Measurements from ENCODE around the gene NDC1.
"Not testable (repeated sequence)": the region's sequence is repeated elsewhere in the genome, so short reads cannot be mapped to it uniquely, and the experiment has no call there.

Gene NDC1

DNA sequence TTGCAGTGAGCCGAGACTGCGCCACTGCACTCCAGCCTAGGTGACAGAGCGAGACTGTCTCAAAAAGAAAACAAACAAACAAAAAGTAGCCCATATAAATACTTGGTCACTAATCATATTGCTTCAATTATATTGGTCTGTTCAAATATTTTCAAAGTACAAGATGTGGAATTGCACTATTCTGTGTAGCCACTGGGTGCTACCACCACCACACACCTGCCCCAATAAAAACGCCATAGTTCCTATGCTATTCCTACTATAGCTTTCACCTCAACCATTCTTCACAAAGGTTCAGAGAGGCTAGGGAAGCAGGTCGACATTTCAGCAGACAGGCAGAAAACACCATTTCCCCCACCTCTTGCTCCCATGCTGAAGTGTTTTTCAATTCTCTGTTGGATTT is 16.7 kb downstream of the NDC1 start:
- no peak for DNase-seq

- no peak for DNase-seq
Measured at GRCh38 chr1:53819387-53819786, 18.7 kb downstream of the NDC1 start.

GRCh38 chr1:53816584-53816983 is 21.5 kb downstream of the NDC1 start:
- DNase-seq: not testable (repeated sequence)

GRCh38 chr1:53815484-53815883 is 22.6 kb downstream of the NDC1 start:
- DNase-seq: not testable (repeated sequence)

DNA sequence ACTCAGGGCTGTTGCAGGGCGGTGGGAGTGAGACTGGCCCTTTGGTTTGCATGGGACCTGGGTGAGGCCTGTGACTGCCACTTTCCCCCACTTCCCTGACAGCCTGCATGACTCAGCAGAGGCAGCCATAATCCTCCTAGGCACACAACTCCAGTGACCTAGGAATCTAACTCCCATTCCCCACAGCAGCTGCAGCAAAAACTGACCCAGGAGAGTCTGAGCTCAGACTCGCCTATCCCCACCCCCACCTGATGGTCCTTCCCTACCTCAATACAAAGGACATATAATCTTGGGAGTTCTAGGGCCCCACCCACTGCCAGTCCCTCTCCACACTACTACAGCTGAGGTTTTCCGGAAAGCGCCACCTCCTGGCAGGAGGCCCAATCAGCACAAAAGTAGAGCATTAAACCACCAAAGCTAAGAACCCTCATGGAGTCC is 26.7 kb downstream of the NDC1 start:
- DNase-seq: peak; percentile 9

- no peak for DNase-seq
Measured at GRCh38 chr1:53810497-53810896, 27.6 kb downstream of the NDC1 start.

DNA sequence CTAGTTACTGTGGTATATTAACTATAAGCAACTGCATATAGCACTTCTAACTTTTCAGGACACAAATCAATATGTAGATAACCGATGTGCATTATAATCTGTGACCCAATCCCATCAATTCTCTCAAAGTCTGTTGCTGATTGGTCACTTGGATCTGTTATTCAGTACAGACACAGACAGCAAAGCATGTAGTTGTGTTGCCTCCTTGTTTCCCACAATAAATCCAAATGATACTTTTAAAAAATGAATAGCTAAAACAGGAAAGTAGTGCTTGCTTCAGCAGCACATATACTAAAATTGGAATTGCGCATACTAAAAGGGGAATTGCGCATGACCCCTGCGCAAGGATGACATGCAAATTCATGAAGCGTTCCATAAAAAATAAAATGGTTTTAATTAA is 28.1 kb downstream of the NDC1 start:
- no peak for DNase-seq

DNA sequence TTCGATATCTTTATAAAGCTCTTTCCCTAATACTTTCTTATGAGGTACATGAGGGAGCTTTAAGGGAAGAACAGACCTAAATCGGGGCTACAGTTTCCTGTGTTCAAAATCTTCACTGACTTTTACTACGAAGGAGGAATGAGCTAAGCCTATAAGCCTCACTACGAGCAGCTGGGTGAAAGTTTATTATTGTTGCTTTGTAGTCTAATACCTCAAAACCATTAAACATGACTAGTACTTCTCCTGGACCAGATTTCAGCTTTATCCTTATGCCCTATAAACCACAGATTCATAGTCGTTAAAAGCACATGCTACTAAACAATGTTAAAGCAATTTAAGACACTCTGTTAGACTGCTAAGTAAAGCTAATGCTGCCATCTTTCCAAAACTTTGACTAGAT is 30.2 kb downstream of the NDC1 start:
- DNase-seq: no peak

DNA sequence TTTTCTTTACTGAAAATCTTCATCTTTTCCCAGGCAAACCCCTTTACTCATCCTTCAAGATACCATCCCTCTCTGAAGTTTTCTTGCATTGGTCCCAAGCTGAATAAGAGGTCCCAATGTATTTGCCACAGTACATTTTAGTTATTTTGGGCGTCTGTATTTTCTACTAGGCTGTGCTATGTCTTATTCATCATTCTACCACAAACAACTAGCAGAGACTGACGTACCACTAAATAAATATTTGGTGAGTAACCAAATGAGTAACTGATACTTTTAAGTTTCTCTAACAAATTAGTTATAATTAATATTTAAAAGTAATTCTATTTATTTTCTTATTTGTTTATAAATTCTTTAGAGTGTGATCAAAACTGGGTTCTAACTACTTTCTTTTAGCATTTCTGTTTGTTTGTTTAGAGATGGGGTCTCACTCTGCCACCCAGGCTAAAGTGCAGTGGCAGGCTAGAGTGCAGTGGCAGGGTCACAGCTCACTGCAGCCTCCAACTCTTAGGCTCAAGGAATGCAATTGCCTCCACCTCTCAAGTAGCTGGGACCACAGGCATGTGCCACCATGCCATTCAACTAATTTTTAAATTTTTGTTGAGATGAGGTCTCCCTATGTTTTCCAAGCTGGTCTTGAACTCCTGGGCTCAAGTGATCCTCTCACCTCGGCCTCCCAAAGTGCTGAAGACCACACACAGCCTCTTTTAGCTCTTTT is 33.1 kb downstream of the NDC1 start:
- no peak for DNase-seq

- DNase-seq: no peak
Measured at GRCh38 chr1:53804181-53804580, 33.9 kb downstream of the NDC1 start.

DNA sequence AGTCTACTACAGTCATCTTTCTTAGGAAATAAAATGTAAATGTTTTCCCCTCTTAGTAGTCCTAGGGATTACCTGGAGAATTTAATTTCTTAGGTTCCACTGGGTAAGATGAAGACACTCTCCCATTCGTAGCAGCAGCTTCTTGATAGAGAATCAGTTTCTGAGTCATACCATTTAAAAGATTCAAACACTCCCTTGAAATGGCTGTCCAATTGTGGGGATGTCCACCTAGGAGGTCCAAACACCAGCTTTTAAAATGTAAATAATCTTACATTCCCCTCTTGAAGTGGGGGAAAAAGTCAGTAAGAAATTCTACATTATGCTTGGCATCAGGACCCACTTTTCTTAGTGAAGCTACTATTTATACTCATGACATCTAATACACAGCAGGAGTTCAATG is 37.5 kb downstream of the NDC1 start:
- DNase-seq: no peak

DNA sequence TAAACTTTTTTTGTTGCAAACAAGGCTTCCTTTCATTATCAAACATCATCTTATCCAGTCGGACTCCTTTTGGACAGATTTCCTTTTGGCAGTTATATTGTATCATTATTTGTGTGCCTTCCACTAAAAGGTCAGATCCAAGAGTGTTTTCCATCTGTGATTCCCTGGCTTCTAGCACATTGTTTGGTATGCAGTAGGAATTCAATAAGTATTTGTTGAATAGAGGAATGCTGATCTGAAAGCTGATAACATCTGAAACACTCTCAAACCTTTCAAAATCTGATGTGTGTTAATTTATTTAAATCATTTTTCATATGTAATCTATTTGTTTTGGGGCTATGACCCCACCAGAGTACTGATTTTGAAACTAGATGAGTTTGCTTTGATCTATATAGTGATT is 39.0 kb downstream of the NDC1 start:
- DNase-seq: no peak

GRCh38 chr1:53792806-53793205 is 45.3 kb downstream of the NDC1 start:
- DNase-seq: no peak

DNA sequence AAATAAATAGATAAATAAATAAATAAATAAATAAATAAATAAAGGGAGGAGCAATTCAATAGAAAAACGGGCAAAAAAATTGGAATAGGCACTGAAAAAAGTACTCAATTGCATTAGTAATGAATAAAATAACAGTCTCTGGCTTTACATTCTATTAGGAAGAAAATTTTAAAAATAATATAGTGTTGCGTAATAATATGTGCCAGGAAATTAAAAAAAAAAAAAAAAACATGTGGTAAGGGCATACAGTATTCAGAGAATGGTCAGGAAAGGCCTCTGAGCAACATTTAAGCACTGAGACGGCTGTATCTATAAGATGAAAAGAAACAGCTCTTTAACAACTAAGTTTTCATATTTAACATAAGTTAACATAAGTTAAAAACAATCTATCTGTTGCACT is 50.4 kb downstream of the NDC1 start:
- no peak for DNase-seq

- DNase-seq: no peak
Measured at GRCh38 chr1:53783056-53783455, 55.0 kb downstream of the NDC1 start.

DNA sequence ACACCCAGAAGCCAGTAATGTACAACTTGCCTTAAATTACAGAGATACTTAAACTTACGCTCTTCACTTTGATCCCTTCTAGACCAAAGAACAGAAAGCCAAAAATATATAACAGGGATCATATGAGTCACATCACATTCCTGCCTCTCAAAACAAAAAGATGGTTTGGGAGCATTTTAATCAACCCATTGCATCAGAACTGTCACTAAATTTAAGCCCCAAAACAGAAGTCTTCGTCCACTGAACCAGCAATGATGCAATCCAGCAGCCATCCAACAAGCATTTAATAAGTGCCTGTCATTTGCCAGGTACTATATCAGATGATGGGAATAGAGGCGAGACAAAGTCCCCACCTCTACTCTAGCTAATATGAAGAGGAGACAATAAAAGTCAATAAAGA is 56.4 kb downstream of the NDC1 start:
- no peak for DNase-seq

- no peak for DNase-seq
Measured at GRCh38 chr1:53777272-53777671, 60.8 kb downstream of the NDC1 start.

GRCh38 chr1:53771648-53772047 is 66.4 kb downstream of the NDC1 start:
- no peak for DNase-seq

DNA sequence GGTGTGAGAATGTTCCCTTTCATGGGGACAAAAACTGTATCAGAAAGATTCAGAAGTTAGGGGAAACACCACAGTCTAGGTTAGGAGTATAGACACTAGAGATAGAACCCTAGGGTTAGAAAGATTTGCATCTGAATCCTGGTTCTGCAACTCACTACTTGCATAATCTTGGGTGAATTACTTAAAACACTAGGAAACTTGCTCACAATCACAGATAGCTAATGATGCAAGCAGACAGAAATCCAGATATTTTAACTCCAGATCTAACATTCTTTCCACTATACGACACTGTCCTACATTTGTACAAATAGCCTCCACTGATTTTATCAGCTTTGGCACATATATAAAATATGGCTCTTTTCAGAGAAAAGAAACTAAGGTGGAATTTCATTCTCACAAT is 68.3 kb downstream of the NDC1 start:
- DNase-seq: no peak

- DNase-seq: no peak
Measured at GRCh38 chr1:53769184-53769583, 68.9 kb downstream of the NDC1 start.

- no peak for DNase-seq
Measured at GRCh38 chr1:53766831-53767405, 71.2 kb downstream of the NDC1 start.

GRCh38 chr1:53766194-53766742 is 71.8 kb downstream of the NDC1 start:
- DNase-seq: no peak

DNA sequence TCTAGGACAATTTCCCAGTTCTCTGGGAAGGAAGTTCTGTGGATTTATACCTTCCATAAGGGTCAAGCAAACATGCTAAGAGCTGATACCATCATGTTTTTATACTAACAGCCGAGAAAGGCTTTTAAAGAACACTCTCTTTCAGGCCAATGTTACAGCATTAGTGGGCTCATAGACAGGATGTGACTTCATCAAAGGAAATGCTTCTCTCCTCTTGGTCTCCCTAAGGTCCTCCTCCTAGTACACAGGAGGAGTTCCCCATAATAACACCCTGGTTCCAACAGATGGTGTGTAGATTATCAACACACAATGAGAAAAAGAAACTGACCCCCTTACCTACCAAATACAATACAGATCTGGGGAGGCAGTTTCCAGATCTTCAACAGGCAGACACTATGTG is 72.4 kb downstream of the NDC1 start:
- DNase-seq: no peak

DNA sequence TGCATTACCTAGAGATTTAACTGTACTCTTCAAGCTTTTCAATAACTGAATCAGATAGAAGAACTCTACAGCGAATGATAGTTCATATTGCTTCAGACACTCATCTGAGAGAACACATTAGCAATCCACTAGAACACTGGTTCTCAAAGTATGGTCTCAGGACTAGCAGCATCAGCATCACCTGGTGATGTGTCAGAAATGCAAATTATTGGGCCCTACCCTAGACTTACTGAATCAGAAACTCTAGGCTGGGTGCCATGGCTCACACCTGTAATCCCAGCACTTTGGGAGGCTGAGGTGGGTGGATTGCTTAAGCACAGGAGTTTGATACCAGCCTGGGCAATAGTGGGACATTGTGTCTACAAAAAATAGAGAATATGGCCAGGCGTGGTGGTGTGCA is 74.2 kb downstream of the NDC1 start:
- DNase-seq: no peak

- DNase-seq: no peak
Measured at GRCh38 chr1:53763461-53763860, 74.6 kb downstream of the NDC1 start.
